ENCODE results near the gene SIGLEC7. TPM values are rescaled to one million over a fixed set of nuclear protein-coding genes. Genes with fewer than 3 reads are reported as not detected.

SIGLEC7 gene
- polyA plus RNA-seq: not detected in 2 replicates

GRCh38 chr19:51142119-51142518 is at the start of gene SIGLEC7:
Gene SIGLEC7 (plus strand): TSS chr19:51142301. CDS start chr19:51142370, 69 bp downstream.

GRCh38 chr19:51108066-51108804 is 33.9 kb upstream of the SIGLEC7 start, which contains the start of gene CTU1:
Gene CTU1 (minus strand): TSS chr19:51108409. CDS start chr19:51104569, 3,840 bp downstream.

GRCh38 chr19:51124729-51125128 is 17.4 kb upstream of the SIGLEC7 start, which contains the start of gene SIGLEC9:
Gene SIGLEC9 (plus strand): TSS chr19:51124906. CDS start chr19:51124975, 69 bp downstream.

Other genes with a start within 250 kb of the SIGLEC7 start
- gene KLK4, start 230.9 kb upstream of the SIGLEC7 start, polyA plus RNA-seq: not detected in 2 replicates
- 5.6 TPM in 1 of 2 replicates, not detected in the other for gene KLK5, start 189.3 kb upstream of the SIGLEC7 start, polyA plus RNA-seq
- 2.6 and 2.8 TPM in 2 replicates for gene KLK6, start 172.7 kb upstream of the SIGLEC7 start, polyA plus RNA-seq
- gene KLK7, start 158.4 kb upstream of the SIGLEC7 start, polyA plus RNA-seq: 14.9 and 18.1 TPM in 2 replicates
- 194 and 292 TPM in 2 replicates for gene KLK8, start 140.7 kb upstream of the SIGLEC7 start, polyA plus RNA-seq
- 0.16 and 3.9 TPM in 2 replicates for gene KLK10, start 122.6 kb upstream of the SIGLEC7 start, polyA plus RNA-seq
- gene KLK11, start 115.7 kb upstream of the SIGLEC7 start, polyA plus RNA-seq: not detected in 2 replicates
- not detected in 2 replicates for gene KLK12, start 107.3 kb upstream of the SIGLEC7 start, polyA plus RNA-seq
- gene KLK13, start 77.2 kb upstream of the SIGLEC7 start, polyA plus RNA-seq: not detected in 2 replicates
- gene KLK14, start 59.4 kb upstream of the SIGLEC7 start, polyA plus RNA-seq: not detected in 2 replicates
- not detected in 2 replicates for gene CTU1, start 33.9 kb upstream of the SIGLEC7 start, polyA plus RNA-seq
- not detected in 2 replicates for gene SIGLEC9, start 17.4 kb upstream of the SIGLEC7 start, polyA plus RNA-seq
- gene CD33, start 82.8 kb downstream of the SIGLEC7 start, polyA plus RNA-seq: not detected in 2 replicates
- not detected in 2 replicates for gene SIGLECL1, start 108.8 kb downstream of the SIGLEC7 start, polyA plus RNA-seq
- gene IGLON5, start 169.3 kb downstream of the SIGLEC7 start, polyA plus RNA-seq: 0.32 and 0.78 TPM in 2 replicates
- gene VSIG10L, start 199.8 kb downstream of the SIGLEC7 start, polyA plus RNA-seq: 0.27 and 0.81 TPM in 2 replicates
- 75.1 and 77.9 TPM in 2 replicates for gene ETFB, start 224.1 kb downstream of the SIGLEC7 start, polyA plus RNA-seq
- 3.4 and 9.2 TPM in 2 replicates for gene CLDND2, start 226.7 kb downstream of the SIGLEC7 start, polyA plus RNA-seq
- not detected in 2 replicates for gene NKG7, start 230.4 kb downstream of the SIGLEC7 start, polyA plus RNA-seq
- not detected in 2 replicates for gene LIM2, start 245.7 kb downstream of the SIGLEC7 start, polyA plus RNA-seq
- not detected in 2 replicates for gene C19orf84, start 248.3 kb downstream of the SIGLEC7 start, polyA plus RNA-seq

All from Purkinje cell (primary cell).